ENCODE data around the gene KRTAP10-7.

Gene KRTAP10-7

DNA sequence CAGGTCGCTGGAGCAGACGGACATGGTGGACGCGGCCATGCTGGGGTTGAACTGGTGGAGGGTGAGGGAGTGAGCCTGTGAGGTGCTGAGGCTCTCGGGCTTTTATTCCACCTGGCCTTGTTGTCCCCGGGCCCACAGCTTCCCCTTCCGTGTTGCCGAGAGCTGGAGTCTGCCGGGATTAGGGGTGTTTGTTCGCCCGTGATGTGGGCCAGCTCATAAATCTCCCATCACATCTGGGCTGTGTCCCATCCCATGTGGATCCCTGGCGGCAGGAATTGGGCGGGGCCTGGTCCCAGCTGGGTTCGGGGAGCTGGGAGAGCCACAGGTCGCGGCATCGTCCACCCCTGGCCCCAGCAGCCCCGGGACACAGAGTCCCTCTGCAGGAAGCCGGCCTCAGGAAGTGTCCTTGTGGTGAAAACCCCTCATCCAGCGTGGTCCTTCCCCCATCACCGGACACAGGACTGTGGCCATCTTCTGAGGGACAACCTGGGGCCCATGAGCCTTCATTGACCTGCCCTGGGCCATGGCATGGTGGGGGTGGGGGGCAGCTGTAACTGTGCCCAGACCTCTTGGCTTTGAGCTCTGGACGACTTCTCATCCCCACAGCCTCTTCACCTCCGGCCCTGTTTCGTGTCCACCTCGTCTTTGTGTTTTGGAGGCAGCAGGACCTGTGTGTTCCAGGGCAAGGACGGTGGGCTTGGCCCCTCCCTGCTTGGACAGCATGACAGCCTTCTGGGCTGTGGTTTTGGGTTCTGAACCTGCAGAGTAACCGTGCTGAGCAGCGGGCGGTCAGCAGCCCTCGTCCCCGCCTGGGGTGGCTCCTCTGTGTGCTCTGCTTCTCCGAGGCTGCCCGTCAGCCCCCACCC lies 7.7 kb upstream of the KRTAP10-7 start, which contains the start of gene KRTAP10-6:
Gene KRTAP10-6 (minus strand): TSS at position 60 of the 866 bp plus-strand sequence. CDS start 21 bp downstream, at position 39.
- Histone ChIP-seq H3K9me3 (no peaks in the 10 kb centered on the region), H3K27me3 (peaks cover 35% of the 10 kb centered on the region), H3K4me3 (ENCODE audit: low read depth in 1 of 2, low read length in 1 of 2) (no peak within 1 kb of the TSS), H3K4me1 (ENCODE audit: control insufficient read depth in 1 of 2, insufficient read depth in 1 of 2, low read depth in 1 of 2, low read length in 1 of 2) (no peaks in the 10 kb centered on the region), H3K27ac (no peak within 1 kb of the TSS), H3K36me3 (no peaks in the 10 kb centered on the region)
- TF ChIP-seq, protein P1, sequence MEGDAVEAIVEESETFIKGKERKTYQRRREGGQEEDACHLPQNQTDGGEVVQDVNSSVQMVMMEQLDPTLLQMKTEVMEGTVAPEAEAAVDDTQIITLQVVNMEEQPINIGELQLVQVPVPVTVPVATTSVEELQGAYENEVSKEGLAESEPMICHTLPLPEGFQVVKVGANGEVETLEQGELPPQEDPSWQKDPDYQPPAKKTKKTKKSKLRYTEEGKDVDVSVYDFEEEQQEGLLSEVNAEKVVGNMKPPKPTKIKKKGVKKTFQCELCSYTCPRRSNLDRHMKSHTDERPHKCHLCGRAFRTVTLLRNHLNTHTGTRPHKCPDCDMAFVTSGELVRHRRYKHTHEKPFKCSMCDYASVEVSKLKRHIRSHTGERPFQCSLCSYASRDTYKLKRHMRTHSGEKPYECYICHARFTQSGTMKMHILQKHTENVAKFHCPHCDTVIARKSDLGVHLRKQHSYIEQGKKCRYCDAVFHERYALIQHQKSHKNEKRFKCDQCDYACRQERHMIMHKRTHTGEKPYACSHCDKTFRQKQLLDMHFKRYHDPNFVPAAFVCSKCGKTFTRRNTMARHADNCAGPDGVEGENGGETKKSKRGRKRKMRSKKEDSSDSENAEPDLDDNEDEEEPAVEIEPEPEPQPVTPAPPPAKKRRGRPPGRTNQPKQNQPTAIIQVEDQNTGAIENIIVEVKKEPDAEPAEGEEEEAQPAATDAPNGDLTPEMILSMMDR (IDR thresholded peaks at IDR 0.05), result no peak

DNA sequence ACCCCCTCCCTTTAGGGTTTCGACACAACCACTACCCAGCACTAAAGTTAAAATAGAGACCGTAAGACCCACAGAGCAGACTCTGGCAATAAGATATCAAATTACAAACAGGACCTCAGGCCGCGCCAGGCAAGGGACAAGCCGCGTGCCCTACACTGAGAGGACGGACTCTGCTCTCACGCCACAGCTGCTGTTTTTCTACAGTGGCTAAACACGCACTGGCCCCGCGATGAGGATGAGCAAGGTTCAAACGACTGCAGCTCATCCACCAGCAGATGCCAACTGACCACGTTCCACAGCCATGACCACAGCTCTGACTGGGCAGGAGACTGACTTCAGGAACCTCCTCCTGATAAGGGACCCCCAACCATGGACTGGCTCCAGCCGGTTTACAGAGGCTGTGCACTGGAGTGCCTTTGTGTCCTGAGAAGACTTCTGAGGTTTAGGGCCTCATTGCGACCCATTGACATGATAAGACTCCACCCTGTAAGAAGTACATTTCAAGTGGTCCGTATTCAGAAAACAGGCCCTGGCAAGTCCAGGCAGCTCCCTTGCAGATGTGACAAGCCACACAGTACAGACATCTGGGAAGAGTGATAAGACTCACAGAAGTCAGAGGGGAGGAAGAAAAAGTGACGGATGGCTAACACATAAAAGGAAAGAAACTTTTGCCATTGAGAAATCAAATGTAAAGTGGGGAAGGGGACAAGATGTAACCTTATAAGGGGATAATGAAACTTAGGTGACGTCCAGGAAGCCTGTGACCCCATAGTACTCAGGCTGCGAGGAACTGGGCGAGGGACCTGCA lies 6.6 kb upstream of the KRTAP10-7 start:
- no peak overlapping the region for H3K4me3 ChIP-seq (ENCODE audit: low read depth in 1 of 2, low read length in 1 of 2)
- H3K36me3 ChIP-seq, result no peaks in the 10 kb centered on the region
- H3K9me3 ChIP-seq, result no peaks in the 10 kb centered on the region
- H3K27ac ChIP-seq, result no peak overlapping the region
- no peaks in the 10 kb centered on the region for H3K4me1 ChIP-seq (ENCODE audit: control insufficient read depth in 1 of 2, insufficient read depth in 1 of 2, low read depth in 1 of 2, low read length in 1 of 2)
- peaks cover 41% of the 10 kb centered on the region for H3K27me3 ChIP-seq
- TF ChIP-seq, protein P1 (IDR thresholded peaks at IDR 0.05), result no peak

DNA sequence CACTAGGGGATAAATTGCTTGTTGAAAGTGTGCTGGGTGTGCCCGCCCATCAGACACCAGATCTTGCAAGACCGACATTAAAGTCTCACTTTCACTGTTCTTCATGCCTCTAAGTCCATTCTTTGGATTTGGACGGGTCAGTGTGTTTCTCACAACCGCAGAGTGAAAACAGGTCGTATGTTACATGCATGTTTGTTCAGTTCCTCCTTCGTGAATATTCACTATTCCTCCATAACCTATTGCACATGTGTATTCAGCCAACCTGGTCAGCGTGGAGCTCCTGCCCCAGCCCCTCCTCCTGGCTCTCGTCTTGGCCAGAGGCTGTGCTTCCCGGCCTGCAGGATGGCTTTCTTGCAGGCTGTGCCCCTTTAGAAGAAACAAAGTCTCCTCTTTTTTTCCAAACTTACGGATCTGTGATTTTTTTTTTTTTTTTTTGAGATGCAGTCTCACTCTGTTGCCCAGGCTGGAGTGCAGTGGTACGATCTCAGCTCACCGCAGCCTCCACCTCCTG lies 5.9 kb upstream of the KRTAP10-7 start:
- no peaks in the 10 kb centered on the region for H3K9me3 ChIP-seq
- TF ChIP-seq, protein P1 (IDR thresholded peaks at IDR 0.05), result no peak
- no peaks in the 10 kb centered on the region for H3K36me3 ChIP-seq
- H3K4me1 ChIP-seq (ENCODE audit: control insufficient read depth in 1 of 2, insufficient read depth in 1 of 2, low read depth in 1 of 2, low read length in 1 of 2), result no peaks in the 10 kb centered on the region
- peaks cover 41% of the 10 kb centered on the region for H3K27me3 ChIP-seq
- no peak overlapping the region for H3K4me3 ChIP-seq (ENCODE audit: low read depth in 1 of 2, low read length in 1 of 2)
- no peak overlapping the region for H3K27ac ChIP-seq

DNA sequence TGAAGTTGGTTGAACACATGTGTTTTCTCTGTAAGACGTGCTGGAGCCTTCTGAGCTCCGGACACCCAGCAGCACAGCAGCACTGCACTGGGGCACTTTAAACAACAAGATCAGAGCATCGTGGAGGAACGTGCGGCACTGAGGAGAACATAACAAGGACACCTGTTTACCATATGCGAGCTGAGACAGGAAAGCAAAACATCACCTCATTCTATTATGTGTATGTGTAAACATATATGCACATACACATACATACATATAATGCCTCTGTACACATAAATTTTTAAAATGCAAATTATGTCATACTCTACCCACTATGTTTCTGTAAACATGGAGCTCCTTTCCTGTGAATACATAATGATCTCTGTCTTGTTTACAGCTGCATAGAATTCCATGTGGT lies 4.9 kb upstream of the KRTAP10-7 start:
- H3K9me3 ChIP-seq, result no peaks in the 10 kb centered on the region
- H3K36me3 ChIP-seq, result no peaks in the 10 kb centered on the region
- TF ChIP-seq, protein P1 (IDR thresholded peaks at IDR 0.05), result no peak
- no peak overlapping the region for H3K27ac ChIP-seq
- no peaks in the 10 kb centered on the region for H3K4me1 ChIP-seq (ENCODE audit: control insufficient read depth in 1 of 2, insufficient read depth in 1 of 2, low read depth in 1 of 2, low read length in 1 of 2)
- H3K4me3 ChIP-seq (ENCODE audit: low read depth in 1 of 2, low read length in 1 of 2), result no peak overlapping the region
- H3K27me3 ChIP-seq, result peaks cover 41% of the 10 kb centered on the region

DNA sequence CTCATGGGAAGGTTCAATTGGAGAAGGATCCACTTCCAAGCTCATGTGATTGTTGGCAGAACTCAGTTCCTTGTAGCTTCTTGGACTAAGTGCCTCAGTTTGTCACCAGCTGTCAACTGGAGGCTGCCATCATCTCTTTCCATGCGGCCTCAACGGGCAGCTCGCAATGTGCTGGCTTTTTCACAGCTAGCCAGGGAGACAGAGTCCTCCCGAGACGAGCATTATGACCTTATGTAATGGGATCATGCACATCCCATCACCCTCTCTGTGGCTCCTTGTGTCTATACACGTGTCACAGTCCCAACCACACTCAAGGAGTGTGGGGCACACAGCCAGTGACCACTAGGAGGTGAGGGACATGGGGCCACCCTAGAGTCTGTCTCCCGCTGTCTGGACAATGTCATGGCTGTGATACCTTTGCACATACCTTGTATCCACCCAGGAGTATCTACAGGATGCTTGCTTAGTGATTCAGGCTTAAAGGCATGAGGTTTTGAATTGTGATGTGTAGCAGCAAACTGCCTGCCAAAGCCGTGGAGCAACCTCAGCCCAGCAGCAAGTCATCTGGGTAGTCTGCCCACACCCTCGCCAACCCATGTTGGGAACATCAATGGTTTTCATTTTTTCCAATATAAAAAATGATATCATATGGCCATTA lies 4.2 kb upstream of the KRTAP10-7 start:
- TF ChIP-seq, protein P1 (IDR thresholded peaks at IDR 0.05), result no peak
- Histone ChIP-seq H3K36me3 (no peaks in the 10 kb centered on the region), H3K27ac (no peak overlapping the region), H3K4me1 (ENCODE audit: control insufficient read depth in 1 of 2, insufficient read depth in 1 of 2, low read depth in 1 of 2, low read length in 1 of 2) (no peaks in the 10 kb centered on the region), H3K9me3 (no peaks in the 10 kb centered on the region), H3K4me3 (ENCODE audit: low read depth in 1 of 2, low read length in 1 of 2) (no peak overlapping the region), H3K27me3 (peaks cover 41% of the 10 kb centered on the region)

Measured in neutrophil (primary cell).